ENCODE data around the gene CDC14B.

GRCh38 chr9:96626912-96627311 lies 7.3 kb upstream of the CDC14B start:
- TF ChIP-seq CTCF (IDR thresholded peaks at IDR 0.05) (no peak), TP53 (CRISPR knock-in tag; IDR thresholded peaks at IDR 0.05) (no peak), ZBTB43 (CRISPR knock-in tag; IDR thresholded peaks at IDR 0.05) (no peak)
